ENCODE data around the gene CTAGE8.
"Not testable (repeated sequence)": the region's sequence is repeated elsewhere in the genome, so short reads cannot be mapped to it uniquely, and the experiment has no call there.

Gene CTAGE8

GRCh38 chr7:144281981-144282380, 12.9 kb upstream of the CTAGE8 start:
- not testable (repeated sequence) for H3F3A ChIP-seq (ENCODE audit: insufficient read depth, low read length); H3K4me1 ChIP-seq (ENCODE audit: insufficient read depth, low read length, severe bottlenecking); H3K9ac ChIP-seq (ENCODE audit: low read length); H3K9me3 ChIP-seq (ENCODE audit: low read length); H3K4me2 ChIP-seq (ENCODE audit: low read length); H3K27ac ChIP-seq (ENCODE audit: low read depth, low read length, poor library complexity, severe bottlenecking); H3K27me3 ChIP-seq (ENCODE audit: insufficient read depth, low read length); H3K36me3 ChIP-seq (ENCODE audit: insufficient read depth, low read length); H3K9me2 ChIP-seq (ENCODE audit: low read depth, low read length); H2AFZ ChIP-seq (ENCODE audit: low read length); H3K4me3 ChIP-seq (ENCODE audit: low read depth, low read length, poor library complexity, severe bottlenecking); H4K20me1 ChIP-seq (ENCODE audit: insufficient read depth, low read length); H3K79me2 ChIP-seq (ENCODE audit: insufficient read depth, low read length)

GRCh38 chr7:144280010-144280409, 10.9 kb upstream of the CTAGE8 start:
- H3K27ac ChIP-seq (ENCODE audit: low read depth, low read length, poor library complexity, severe bottlenecking); H3K4me3 ChIP-seq (ENCODE audit: low read depth, low read length, poor library complexity, severe bottlenecking); H3K9me3 ChIP-seq (ENCODE audit: low read length); H3F3A ChIP-seq (ENCODE audit: insufficient read depth, low read length); H3K9me2 ChIP-seq (ENCODE audit: low read depth, low read length); H3K27me3 ChIP-seq (ENCODE audit: insufficient read depth, low read length); H3K9ac ChIP-seq (ENCODE audit: low read length); H3K36me3 ChIP-seq (ENCODE audit: insufficient read depth, low read length); H4K20me1 ChIP-seq (ENCODE audit: insufficient read depth, low read length); H3K79me2 ChIP-seq (ENCODE audit: insufficient read depth, low read length); H3K4me2 ChIP-seq (ENCODE audit: low read length); H2AFZ ChIP-seq (ENCODE audit: low read length); H3K4me1 ChIP-seq (ENCODE audit: insufficient read depth, low read length, severe bottlenecking): not testable (repeated sequence)

- not testable (repeated sequence) for H3K9me3 ChIP-seq (ENCODE audit: low read length); H3K36me3 ChIP-seq (ENCODE audit: insufficient read depth, low read length); H3K4me1 ChIP-seq (ENCODE audit: insufficient read depth, low read length, severe bottlenecking); H3F3A ChIP-seq (ENCODE audit: insufficient read depth, low read length); H3K9ac ChIP-seq (ENCODE audit: low read length); H3K4me2 ChIP-seq (ENCODE audit: low read length); H3K27ac ChIP-seq (ENCODE audit: low read depth, low read length, poor library complexity, severe bottlenecking); H3K9me2 ChIP-seq (ENCODE audit: low read depth, low read length); H4K20me1 ChIP-seq (ENCODE audit: insufficient read depth, low read length); H2AFZ ChIP-seq (ENCODE audit: low read length); H3K27me3 ChIP-seq (ENCODE audit: insufficient read depth, low read length); H3K4me3 ChIP-seq (ENCODE audit: low read depth, low read length, poor library complexity, severe bottlenecking); H3K79me2 ChIP-seq (ENCODE audit: insufficient read depth, low read length)
Observed at GRCh38 chr7:144275281-144275680, 6.2 kb upstream of the CTAGE8 start.

- H3K36me3 ChIP-seq (ENCODE audit: insufficient read depth, low read length); H3K9ac ChIP-seq (ENCODE audit: low read length); H3K4me1 ChIP-seq (ENCODE audit: insufficient read depth, low read length, severe bottlenecking); H3K79me2 ChIP-seq (ENCODE audit: insufficient read depth, low read length); H2AFZ ChIP-seq (ENCODE audit: low read length); H3K4me3 ChIP-seq (ENCODE audit: low read depth, low read length, poor library complexity, severe bottlenecking); H3K27me3 ChIP-seq (ENCODE audit: insufficient read depth, low read length); H4K20me1 ChIP-seq (ENCODE audit: insufficient read depth, low read length); H3K4me2 ChIP-seq (ENCODE audit: low read length); H3K27ac ChIP-seq (ENCODE audit: low read depth, low read length, poor library complexity, severe bottlenecking); H3F3A ChIP-seq (ENCODE audit: insufficient read depth, low read length); H3K9me2 ChIP-seq (ENCODE audit: low read depth, low read length); H3K9me3 ChIP-seq (ENCODE audit: low read length): not testable (repeated sequence)
Observed at GRCh38 chr7:144264692-144265091, 4.4 kb downstream of the CTAGE8 start, which contains the start of gene OR2A7. Gene OR2A7 (minus strand): TSS chr7:144264792. CDS start chr7:144259628, 5,164 bp downstream.

GRCh38 chr7:144262128-144262527, 7.0 kb downstream of the CTAGE8 start:
- not testable (repeated sequence) for H3K27ac ChIP-seq (ENCODE audit: low read depth, low read length, poor library complexity, severe bottlenecking); H3K9ac ChIP-seq (ENCODE audit: low read length); H4K20me1 ChIP-seq (ENCODE audit: insufficient read depth, low read length); H3K4me2 ChIP-seq (ENCODE audit: low read length); H3K9me3 ChIP-seq (ENCODE audit: low read length); H3K27me3 ChIP-seq (ENCODE audit: insufficient read depth, low read length); H3K4me3 ChIP-seq (ENCODE audit: low read depth, low read length, poor library complexity, severe bottlenecking); H3K36me3 ChIP-seq (ENCODE audit: insufficient read depth, low read length); H3K9me2 ChIP-seq (ENCODE audit: low read depth, low read length); H3F3A ChIP-seq (ENCODE audit: insufficient read depth, low read length); H3K4me1 ChIP-seq (ENCODE audit: insufficient read depth, low read length, severe bottlenecking); H3K79me2 ChIP-seq (ENCODE audit: insufficient read depth, low read length); H2AFZ ChIP-seq (ENCODE audit: low read length)

- H3K79me2 ChIP-seq (ENCODE audit: insufficient read depth, low read length); H3K4me3 ChIP-seq (ENCODE audit: low read depth, low read length, poor library complexity, severe bottlenecking); H3K36me3 ChIP-seq (ENCODE audit: insufficient read depth, low read length); H4K20me1 ChIP-seq (ENCODE audit: insufficient read depth, low read length); H3K9ac ChIP-seq (ENCODE audit: low read length); H3K9me2 ChIP-seq (ENCODE audit: low read depth, low read length); H2AFZ ChIP-seq (ENCODE audit: low read length); H3K27ac ChIP-seq (ENCODE audit: low read depth, low read length, poor library complexity, severe bottlenecking); H3K27me3 ChIP-seq (ENCODE audit: insufficient read depth, low read length); H3K9me3 ChIP-seq (ENCODE audit: low read length); H3K4me2 ChIP-seq (ENCODE audit: low read length); H3F3A ChIP-seq (ENCODE audit: insufficient read depth, low read length); H3K4me1 ChIP-seq (ENCODE audit: insufficient read depth, low read length, severe bottlenecking): not testable (repeated sequence)
Observed at GRCh38 chr7:144259067-144259466, 10.0 kb downstream of the CTAGE8 start.
